GM21526 (cell line): ENCODE measurements around the gene RBM39.
"Not testable (repeated sequence)": the region's sequence is repeated elsewhere in the genome, so short reads cannot be mapped to it uniquely, and the experiment has no call there.

ENCODE experiments used
- ATAC-seq: cut with Tn5 transposase; IDR thresholded peaks from one replicate; pipeline ENCODE4 v1.9.1; 2021; ENCODE audit warnings: moderate library complexity; ENCODE audit not compliant: unreplicated experiment, low FRiP score

Gene RBM39

GRCh38 chr20:35757098-35757705 is 15.1 kb upstream of the RBM39 start:
- no peak for ATAC-seq

- ATAC-seq = no peak
These were observed 14.3 kb upstream of the RBM39 start for GRCh38 chr20:35756404-35756803.

GRCh38 chr20:35750611-35751010 is 8.6 kb upstream of the RBM39 start:
- no peak for ATAC-seq

GRCh38 chr20:35744492-35744841 is 2.4 kb upstream of the RBM39 start:
- ATAC-seq = not testable (repeated sequence)

GRCh38 chr20:35743693-35744491 is 1.8 kb upstream of the RBM39 start:
- ATAC-seq = no peak

- ATAC-seq = no peak
These were observed 872 bp upstream of the RBM39 start for GRCh38 chr20:35742741-35743523.

GRCh38 chr20:35739294-35740163 is 2.5 kb downstream of the RBM39 start:
- ATAC-seq = no peak

GRCh38 chr20:35738410-35739179 is 3.5 kb downstream of the RBM39 start:
- ATAC-seq = no peak

GRCh38 chr20:35737865-35738333 is 4.2 kb downstream of the RBM39 start:
- no peak for ATAC-seq

GRCh38 chr20:35735826-35736470 is 6.1 kb downstream of the RBM39 start:
- ATAC-seq = no peak

- no peak for ATAC-seq
These were observed 7.0 kb downstream of the RBM39 start for GRCh38 chr20:35734777-35735649.

GRCh38 chr20:35734374-35734773 is 7.7 kb downstream of the RBM39 start:
- no peak for ATAC-seq

- ATAC-seq = no peak
These were observed 9.4 kb downstream of the RBM39 start for GRCh38 chr20:35732644-35732982.

GRCh38 chr20:35731862-35732643 is 10.0 kb downstream of the RBM39 start:
- ATAC-seq = no peak

GRCh38 chr20:35731469-35731788 is 10.6 kb downstream of the RBM39 start:
- ATAC-seq = no peak

- no peak for ATAC-seq
These were observed 11.2 kb downstream of the RBM39 start for GRCh38 chr20:35730583-35731468.
